ENCODE data around the gene NPY5R.

Gene NPY5R

DNA sequence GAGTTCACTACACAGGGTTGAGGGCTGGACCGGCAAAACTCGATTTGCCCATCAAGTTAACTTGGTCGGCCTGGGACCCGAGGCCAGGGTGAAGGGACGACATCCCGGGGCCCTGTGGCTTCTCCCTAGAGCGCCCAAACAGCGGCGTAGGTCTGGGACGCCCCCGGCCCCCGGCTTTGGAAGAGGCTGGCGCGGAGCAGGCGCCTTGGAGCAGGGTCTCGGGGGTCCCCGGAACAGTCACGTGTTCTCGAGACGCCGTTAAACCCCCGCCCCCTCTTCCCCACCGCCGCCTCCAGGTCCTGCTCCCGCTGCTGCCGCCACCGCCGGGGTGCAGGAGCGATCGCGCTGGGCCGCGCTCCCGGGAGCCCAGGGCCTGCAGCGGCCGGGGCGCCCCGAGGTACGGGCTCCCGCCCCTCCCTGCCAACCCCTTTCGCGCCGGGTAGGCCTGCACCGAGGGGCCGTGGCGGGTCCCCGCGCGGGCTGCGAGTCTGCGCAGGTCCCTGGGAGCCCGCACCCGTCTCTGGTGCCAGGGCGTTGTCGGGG, at the start of gene NPY5R:
NPY5R (plus strand) TSS at position 289 of the 543 bp plus-strand sequence. CDS start 6,382 bp downstream, outside the sequence.
- no peak for DNase-seq (ENCODE audit: low read depth in 2 of 2)

DNA sequence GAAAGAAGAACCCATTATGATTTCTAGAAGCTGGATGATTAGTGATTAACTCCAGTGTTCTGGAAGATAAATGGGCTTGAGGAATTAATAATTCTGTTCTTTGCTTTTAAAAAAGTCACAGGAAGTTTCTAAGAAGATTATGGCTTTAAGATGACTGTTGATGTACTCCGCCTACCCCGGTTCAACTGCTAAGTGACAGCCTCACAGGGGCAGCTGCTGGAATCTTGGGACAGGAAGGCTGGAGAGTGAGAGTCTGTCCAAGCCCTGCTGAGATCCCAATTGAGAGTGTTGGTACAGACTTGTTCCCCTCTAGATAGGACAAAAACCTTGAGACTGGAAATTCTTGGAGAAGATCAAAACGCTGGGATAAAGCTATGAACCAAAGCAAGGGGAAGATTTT, 48.6 kb upstream of the NPY5R start:
- DNase-seq (ENCODE audit: low read depth in 2 of 2): no peak

DNA sequence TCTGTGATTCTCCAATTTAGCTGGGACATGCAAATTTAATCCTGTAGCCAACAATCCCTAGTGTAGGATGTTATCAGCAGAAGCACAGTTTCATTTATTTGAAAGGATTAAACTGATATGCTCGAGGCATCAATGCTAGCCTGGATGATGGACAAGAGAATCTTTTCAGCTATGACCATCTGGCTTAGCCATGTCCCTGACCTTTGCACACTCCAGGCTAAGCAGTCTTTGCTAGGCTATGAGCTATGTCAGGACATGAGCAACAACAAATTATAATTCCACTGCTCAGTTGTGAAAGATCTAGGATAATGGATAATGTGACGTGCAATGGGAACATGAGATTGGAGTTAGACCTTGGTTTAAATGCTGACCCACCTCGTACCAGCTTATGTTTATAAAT, 43.2 kb upstream of the NPY5R start:
- no peak for DNase-seq (ENCODE audit: low read depth in 2 of 2)

DNA sequence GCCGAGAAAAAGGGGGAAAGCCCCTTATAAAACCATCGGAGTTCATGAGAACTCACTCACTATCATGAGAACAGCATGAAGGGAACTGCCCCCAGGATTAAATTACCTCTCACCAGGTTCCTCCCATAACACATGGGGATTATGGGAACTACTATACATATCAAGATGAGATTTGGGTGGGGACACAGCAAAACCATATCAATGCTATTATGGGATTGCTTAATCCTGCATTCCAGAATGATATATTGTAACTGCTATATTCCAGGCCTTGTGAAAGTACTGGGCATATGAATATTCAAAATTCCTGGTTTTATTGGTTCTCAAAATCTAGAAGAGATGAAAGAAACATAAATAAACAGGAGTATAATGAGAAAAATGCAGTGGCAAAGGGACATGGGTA, 40.6 kb upstream of the NPY5R start:
- DNase-seq (ENCODE audit: low read depth in 2 of 2): no peak

DNA sequence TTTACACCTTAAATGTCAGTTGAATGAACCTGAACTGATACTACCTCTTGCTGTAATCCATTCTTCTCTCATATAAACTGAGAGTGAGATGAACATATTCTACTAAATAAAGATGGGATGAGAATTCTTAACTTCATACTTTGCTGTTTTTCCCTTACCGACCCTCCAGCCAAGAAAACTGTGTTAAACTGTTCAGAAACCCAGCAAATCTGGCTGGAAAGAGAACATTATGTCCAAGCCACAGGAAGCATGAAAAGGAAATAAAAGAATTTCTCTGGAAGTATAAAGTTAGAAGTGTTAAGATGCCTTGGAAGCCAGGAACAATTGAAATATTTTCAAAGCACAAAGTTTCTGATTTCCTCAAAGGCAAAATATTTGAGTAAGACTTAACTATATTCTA, 34.2 kb upstream of the NPY5R start:
- no peak for DNase-seq (ENCODE audit: low read depth in 2 of 2)

DNA sequence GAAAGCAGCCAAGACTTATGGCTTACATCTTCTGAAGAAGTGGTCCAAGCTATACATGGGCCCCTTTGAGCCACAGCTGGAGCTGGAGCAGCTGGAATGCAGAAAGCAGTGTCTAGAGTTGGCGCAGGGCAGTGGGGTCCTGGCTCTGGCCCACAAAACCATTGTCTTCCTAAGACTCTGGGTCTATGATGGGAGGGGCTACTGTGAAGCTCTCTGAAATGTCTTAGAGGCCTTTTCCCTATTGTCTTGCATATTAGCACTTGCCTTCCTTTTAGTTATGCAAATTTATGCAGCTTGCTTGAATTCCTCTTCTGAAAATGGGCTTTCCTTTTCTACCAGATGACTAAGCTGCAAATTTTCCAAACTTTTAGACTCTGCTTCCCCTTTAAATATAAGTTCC, 26.6 kb upstream of the NPY5R start:
- DNase-seq (ENCODE audit: low read depth in 2 of 2): no peak

DNA sequence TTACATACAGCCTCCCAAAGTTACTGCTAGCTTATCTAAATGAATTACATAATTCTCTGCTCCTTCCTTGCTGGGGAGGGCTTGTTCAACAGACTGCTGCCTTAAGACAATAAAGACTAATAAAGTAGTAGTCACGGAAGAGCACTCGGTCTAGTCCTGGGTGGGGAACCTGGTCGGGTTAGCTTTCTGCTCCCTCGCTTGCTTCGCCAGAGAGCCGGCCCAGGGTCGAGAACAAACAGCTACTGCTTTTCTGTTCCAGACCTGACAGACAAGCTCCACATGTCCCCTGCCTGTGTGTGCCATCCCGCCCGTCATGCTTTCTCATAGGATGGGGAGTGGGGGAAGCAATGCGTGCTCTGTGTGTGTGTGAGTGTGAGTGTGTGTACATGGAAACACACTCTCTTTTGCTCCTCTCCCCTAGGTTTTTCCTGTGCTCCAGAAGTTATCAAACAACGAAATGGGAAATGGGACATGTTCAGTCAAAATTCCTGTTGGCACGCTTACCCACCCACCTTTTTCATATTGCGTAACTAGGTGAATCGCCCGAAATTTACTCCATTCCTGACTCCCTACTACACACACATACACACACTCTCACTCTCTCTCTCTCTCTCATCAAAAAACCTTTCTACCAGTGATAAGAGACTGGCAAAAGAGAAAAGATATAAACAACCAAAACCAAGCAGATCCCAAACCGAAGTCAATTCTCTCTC, 12.6 kb upstream of the NPY5R start:
- DNase-seq (ENCODE audit: low read depth in 2 of 2): no peak

DNA sequence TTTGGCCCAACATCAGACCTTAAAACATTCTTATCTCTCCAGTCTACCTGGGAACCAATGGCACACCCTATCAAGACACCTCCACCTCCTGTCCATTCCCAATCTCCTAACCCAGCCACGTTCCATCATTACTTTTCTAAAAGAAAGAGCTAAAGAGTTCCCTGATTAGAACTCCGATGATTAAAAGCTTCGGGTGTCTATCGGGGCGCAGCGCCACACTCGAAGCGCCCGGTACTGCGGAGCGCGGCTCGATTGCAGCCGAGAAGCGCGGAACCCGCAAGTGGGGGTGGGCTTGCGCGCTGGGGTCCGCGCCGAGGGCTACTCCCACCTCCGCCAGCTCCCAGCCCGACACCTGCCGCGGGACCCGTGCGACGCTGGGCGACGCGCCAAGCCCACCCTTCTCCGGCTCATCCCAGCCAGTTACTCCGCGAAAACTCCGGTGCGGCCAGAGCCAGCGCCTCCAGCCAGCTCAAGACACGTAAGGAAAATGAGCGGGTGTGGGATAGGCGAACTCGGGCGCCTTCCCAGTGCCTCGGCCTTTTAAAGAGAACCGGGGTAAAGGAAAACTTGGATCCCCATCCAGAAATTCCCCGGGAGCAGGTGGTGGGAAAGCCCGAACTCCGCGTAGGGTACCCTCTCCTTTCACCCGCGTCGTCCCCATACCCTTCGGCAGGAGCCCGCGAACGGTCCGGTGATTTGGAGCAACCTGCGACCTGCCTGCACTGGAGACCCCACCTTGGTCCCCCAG, 11.9 kb upstream of the NPY5R start:
- no peak for DNase-seq (ENCODE audit: low read depth in 2 of 2)

DNA sequence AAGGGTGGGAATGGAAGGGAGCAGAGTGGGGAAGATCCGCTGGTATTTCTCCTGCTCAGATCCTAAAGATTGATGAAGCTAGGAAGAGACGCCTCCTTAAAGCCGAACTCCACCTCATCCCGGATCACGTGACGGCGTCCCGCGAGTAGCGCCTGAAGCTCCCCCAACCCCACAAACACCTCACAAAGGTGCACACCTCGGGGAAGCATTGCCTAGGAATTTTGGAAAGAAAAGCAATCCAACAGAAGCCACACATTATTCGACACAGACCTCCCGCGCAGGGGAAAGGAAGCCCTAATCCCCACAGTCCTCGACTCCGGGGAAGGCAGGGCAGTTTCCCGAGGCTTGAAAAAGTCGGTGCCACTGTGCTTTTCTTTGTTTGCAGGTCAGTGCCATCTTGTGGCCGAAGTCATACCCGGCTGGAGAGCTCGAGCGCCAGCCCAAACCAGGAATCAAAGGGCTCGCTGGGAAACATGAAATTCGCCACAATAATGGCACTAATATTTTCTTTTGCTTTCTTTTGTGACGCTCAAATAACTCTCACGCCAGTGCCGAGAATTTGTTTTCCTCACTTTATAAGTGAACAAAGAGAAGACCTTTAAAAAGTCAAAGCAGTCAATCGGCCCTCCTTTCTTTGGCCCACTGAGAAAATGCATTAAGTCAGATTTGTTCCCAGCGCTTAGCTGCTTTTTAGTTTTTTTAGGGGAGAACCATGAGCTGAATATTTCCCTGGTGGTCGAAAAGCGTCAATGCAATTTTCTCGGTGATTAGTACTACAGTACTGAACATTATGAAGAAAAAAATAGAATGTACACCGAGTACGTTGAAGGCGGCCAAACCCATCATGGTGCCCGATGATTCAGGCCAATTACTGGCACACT, 10.9 kb upstream of the NPY5R start, which contains the start of gene NPY1R:
NPY1R (minus strand) TSS at position 71 of the 881 bp plus-strand sequence. CDS start 6,042 bp downstream, outside the sequence.
- no peak for DNase-seq (ENCODE audit: low read depth in 2 of 2)

DNA sequence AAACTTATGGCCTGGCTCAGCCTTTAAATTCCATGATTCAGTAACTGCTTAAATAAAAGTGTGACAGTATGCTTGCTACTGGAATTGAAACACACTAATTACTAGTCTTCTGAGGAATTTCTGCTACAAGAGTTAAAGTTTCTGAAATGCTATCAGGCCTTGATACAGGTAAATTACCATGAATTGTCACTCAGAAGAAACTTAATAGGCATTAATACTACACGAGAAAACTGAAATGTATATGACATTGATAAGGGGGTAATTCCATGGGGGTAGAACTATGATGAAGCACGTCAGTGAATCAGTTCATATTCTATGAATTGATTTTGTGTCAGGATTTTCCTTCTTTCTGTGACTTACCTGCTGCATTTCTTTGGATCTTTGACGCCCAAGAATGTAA, 8.3 kb upstream of the NPY5R start:
- DNase-seq (ENCODE audit: low read depth in 2 of 2): no peak

DNA sequence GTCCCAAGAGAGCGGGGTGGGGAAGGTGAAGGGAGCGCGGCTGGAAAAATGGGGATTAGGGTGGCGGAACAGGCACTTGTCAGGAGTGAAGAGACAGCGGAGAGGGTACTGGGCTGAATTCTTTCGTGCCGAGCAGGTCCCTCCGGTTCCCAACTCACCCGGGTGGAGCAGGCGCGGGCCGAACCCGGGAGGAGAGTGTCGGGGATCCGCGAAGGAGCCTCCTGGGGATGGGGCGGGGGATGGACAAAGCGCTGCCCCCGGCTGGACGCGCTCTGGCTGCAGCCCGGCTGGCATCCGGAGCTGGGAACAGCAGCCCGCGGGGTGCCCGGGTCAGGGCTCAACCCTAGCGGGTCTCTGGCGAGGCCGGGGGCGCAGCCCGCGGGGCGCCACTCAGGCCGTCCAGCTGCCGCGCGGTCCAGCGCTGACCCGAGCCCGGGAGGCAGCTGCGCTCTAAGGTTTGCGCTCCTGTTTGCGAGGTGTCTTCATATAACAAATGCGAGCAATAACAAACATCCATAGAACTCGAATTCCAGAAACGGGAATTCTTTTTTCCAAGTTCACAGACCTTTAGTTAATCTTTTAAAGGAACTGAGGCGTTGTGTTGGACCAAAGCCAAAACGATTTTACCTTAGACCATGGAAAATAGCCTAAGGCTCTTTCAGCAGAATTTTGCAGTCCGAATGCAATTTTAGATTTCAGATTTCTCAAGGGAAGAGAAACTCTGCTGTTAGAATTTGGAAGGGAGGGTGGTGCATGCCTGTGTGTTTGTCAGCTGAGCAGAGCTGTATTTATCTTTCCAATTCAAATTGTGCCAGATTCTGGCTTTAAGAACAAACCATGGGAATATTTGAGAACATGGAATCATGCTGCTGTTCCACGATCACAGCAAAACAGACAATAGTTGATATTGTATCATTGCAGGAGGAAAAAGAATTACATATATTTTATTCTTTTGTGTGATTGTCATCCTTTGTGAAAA, 744 bp downstream of the NPY5R start:
- DNase-seq (ENCODE audit: low read depth in 2 of 2): no peak

DNA sequence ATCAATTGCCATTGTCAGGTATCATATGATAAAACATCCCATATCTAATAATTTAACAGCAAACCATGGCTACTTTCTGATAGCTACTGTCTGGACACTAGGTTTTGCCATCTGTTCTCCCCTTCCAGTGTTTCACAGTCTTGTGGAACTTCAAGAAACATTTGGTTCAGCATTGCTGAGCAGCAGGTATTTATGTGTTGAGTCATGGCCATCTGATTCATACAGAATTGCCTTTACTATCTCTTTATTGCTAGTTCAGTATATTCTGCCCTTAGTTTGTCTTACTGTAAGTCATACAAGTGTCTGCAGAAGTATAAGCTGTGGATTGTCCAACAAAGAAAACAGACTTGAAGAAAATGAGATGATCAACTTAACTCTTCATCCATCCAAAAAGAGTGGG, 7.0 kb downstream of the NPY5R start:
- no peak for DNase-seq (ENCODE audit: low read depth in 2 of 2)

DNA sequence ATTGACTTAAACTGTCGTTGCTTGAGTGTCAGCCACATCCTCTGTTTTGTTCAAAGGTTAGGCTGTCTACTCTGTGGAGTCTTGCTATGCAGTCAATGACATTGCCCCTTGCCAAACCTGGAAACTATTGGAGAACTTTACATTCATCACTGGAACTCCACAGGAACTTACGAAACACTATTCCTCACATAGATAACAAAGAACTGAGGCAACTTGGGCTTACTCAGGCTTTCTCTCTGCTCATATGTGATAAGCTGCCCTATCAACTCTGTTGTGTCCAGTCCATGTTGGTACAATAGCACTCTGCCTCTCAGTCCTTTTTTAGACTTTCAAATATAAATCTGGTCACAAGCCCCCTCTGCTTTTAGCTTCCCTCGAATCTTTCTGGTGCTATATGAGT, 9.4 kb downstream of the NPY5R start:
- no peak for DNase-seq (ENCODE audit: low read depth in 2 of 2)

DNA sequence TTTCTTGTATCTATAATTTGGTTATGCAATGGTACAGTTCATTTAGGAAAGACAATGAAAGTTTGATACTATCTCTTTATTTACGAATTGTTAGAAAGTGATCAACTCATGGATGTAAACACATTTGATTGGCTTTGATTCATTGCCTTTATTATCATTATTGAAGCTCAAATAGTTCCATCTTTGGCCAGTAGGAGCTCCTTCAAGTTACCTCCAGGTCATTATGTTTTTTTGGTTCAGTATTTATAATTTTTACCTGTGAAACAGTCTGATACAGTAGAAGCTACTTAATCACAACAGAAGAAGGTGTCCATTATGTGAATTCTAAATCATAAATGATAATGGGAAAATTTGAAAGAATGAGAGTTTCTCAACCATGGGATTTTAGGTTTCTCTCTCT, 12.4 kb downstream of the NPY5R start:
- no peak for DNase-seq (ENCODE audit: low read depth in 2 of 2)

DNA sequence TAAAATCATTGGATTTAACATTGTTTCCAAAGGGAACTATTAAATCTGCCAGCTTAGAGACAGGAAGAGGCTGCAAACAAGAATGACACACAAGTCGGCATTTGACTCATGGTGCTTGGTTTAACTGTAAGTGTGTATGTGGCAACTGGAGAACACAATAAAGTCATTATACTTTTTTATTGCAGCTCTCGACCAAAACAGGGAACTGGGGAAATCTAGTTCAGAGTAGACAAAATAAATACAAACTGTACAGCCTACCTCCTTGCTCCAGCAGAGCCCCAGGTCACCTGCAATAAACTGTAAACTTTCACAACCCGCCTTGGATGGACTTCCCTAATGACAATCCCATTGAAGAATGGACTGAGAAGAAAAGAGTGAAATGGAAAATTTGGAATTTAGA, 24.0 kb downstream of the NPY5R start:
- DNase-seq (ENCODE audit: low read depth in 2 of 2): no peak

DNA sequence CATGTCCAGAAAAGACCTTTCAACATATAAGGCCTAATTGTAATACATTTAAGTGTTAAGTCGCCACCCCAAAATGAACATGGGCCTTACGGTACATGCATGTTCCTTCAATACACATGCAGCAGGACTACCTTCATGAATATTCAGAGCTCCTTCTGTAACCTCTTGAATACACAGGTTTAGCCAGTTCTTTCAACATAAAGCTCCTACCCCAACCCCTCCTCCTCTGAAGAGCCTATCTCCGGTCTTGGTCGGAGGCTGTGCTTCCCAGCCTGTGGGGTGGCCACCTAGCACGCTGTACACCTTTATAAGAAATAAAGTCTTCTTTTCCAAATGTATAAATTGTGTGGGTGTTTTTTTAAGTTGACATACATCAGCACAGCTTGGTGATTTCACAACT, 28.3 kb downstream of the NPY5R start:
- DNase-seq (ENCODE audit: low read depth in 2 of 2): no peak

DNA sequence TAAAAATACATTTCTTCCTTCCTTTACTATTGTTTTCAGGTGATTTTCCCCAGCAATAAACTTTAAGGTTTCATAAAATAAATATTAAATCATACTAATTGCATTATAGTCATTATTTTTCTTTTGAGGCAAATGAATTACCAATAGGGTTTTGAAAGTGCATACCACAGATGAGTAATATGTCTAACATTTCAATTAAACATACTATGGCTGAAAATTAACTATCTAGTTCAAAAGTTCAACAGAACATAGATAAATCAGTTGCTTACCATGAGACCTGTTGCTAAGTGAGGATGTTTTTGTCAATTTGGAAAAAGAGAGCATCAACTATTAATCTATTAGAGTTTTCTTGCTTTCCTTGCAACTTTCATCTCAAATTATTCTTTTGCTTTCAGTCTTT, 35.0 kb downstream of the NPY5R start:
- DNase-seq (ENCODE audit: low read depth in 2 of 2): no peak

DNA sequence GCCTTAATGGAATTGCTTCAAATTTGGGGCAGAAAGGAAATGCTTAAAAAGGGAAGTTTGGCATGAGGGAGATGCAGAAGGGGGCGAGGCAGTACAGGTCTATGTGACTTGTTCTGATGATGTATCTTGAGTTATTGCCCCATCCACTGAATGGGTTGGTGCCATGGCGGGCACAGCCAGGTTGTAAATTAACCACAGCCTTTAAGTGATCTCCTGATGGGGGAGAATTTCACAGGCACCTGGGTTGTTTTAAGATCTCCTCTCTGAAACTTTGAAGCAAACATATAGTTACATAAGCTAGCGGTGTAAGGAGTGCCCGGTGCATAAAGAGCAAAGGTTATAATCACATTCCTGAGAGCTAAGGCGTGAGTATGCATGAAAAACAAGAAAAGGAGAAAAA, 37.0 kb downstream of the NPY5R start:
- DNase-seq (ENCODE audit: low read depth in 2 of 2): no peak

DNA sequence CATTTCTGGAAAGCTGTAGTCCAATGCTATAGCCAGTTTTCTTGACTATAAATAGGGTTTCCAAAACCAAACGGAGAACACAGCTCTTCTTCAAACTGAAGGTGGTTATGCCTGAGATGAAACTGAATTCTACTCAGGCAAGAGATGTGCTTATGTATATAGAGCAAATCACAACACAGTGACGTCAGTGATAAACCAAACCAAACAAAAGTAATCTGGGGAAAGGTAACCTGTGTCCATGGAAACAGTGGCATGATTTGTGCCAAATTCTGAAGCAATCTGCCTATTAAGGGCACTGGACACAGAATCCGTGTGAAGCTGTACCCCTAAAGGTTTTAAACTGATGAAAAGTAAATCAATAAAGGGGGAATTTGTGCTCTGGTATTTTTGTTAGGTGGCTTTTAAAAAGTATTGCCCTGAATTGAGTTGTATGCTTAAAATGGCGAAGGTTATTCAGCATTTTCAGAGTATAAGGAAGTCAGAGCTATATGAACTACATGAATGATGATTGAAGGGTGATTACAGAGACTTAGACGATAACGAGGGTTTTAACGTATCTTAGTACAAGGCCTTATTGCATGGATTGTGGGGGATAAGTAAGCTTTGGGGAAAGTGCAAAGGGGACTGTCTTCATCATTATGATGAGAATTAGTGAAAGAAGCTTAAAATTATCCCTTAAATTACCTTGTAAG, 38.6 kb downstream of the NPY5R start:
- no peak for DNase-seq (ENCODE audit: low read depth in 2 of 2)

DNA sequence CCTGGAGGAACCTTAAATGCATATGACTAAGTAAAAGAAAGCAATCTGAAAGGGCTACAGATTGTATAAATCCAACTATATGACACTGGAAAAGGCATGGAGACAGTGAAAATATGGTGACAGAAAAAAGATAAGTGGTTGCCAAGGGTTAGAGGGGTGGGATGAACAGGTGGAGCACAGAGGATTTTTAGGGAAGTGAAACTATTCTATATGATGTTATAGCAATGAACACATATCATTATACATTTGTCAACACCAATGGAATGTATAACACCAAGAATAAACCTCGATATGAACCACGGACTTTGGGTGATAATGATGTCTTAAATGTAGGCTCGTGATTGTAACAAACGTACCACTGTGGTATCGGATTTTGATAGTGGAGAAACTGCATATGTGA, 40.7 kb downstream of the NPY5R start:
- no peak for DNase-seq (ENCODE audit: low read depth in 2 of 2)
